Naive thymus-derived CD4-positive, alpha-beta T cell (primary cell): ENCODE measurements around the gene NHS. TPM values are rescaled to one million over a fixed set of nuclear protein-coding genes. Genes with fewer than 3 reads are reported as not detected.

Source experiments
- ATAC-seq: fragments of 150-1000 bp; cut with Tn5 transposase; 2 replicates; pipeline ENCODE4 v1.10.0; 2021; ENCODE audit warnings: mild to moderate bottlenecking, moderate library complexity
- CTCF ChIA-PET: fragments of 350-600 bp; sonication (Branson Sonifier 250); formaldehyde crosslinking; loops from one replicate; lab custom pipeline; 2021; ENCODE audit warnings: antibody characterized with exemption; lab: Charles Lee
- POLR2A ChIA-PET: fragments of 350-600 bp; sonication (Branson Sonifier 250); formaldehyde crosslinking; loops from one replicate; lab custom pipeline; 2021; ENCODE audit warnings: antibody characterized with exemption, inconsistent platforms; lab: Charles Lee
- DNase-seq, 9 donors: peaks; one replicate each; pipeline versions ENCODE4 v3.0.0 to v3.0.0-alpha.2; 2020 to 2022; ENCODE audit warnings: mixed read lengths in 1 of 9
- H3K27ac ChIP-seq: one replicate; pipeline ENCODE4 v1.7.0; 2013; ENCODE audit warnings: mild to moderate bottlenecking, low read depth, low read length, moderate library complexity
- H3K27me3 ChIP-seq, 2 donors: one replicate each; pipeline ENCODE4 v1.7.0; 2013; ENCODE audit warnings: low read length in 2 of 2, mild to moderate bottlenecking in 2 of 2, moderate library complexity in 2 of 2; ENCODE audit not compliant: control insufficient read depth in 2 of 2, insufficient read depth in 2 of 2
- H3K36me3 ChIP-seq, 3 experiments: 1 replicate in 2 of 3; 2 replicates in 1 of 3; pipeline ENCODE4 v1.7.0; 2013; ENCODE audit warnings: low read length in 3 of 3, mild to moderate bottlenecking in 3 of 3, moderate library complexity in 1 of 3; ENCODE audit not compliant: insufficient read depth in 3 of 3, control insufficient read depth in 2 of 3
- H3K4me1 ChIP-seq, 2 donors: one replicate each; pipeline ENCODE4 v1.7.0; 2013; ENCODE audit warnings: low read length in 2 of 2, mild to moderate bottlenecking in 2 of 2, moderate library complexity in 1 of 2; ENCODE audit not compliant: control insufficient read depth in 2 of 2, insufficient read depth in 2 of 2
- H3K4me3 ChIP-seq: 2 replicates; pipeline ENCODE4 v1.7.0; 2013; ENCODE audit warnings: mild to moderate bottlenecking, low read length
- H3K9me3 ChIP-seq, 3 experiments: 1 replicate in 2 of 3; 2 replicates in 1 of 3; pipeline ENCODE4 v1.7.0; 2013; ENCODE audit warnings: low read length in 3 of 3; ENCODE audit not compliant: control insufficient read depth in 2 of 3
- H3K27ac Mint-ChIP-seq, 9 donors: one replicate each; pipeline ENCODE4 v1.8.0; 2020 to 2022; ENCODE audit warnings: mixed read lengths in 9 of 9, mild to moderate bottlenecking in 8 of 9, moderate library complexity in 5 of 9, inconsistent platforms in 2 of 9
- H3K27me3 Mint-ChIP-seq, 5 donors: one replicate each; pipeline ENCODE4 v1.8.0; 2021 to 2022; ENCODE audit warnings: mixed read lengths in 5 of 5, mild to moderate bottlenecking in 1 of 5
- H3K36me3 Mint-ChIP-seq, 5 donors: one replicate each; pipeline ENCODE4 v1.8.0; 2020 to 2022; ENCODE audit warnings: mixed read lengths in 5 of 5, mild to moderate bottlenecking in 3 of 5, inconsistent platforms in 1 of 5
- H3K4me1 Mint-ChIP-seq, 7 donors: one replicate each; pipeline ENCODE4 v1.8.0; 2020 to 2022; ENCODE audit warnings: mixed read lengths in 7 of 7, mild to moderate bottlenecking in 3 of 7, inconsistent platforms in 1 of 7
- H3K4me3 Mint-ChIP-seq, 10 donors: one replicate each; pipeline ENCODE4 v1.8.0; 2020 to 2022; ENCODE audit warnings: mild to moderate bottlenecking in 10 of 10, mixed read lengths in 10 of 10, moderate library complexity in 6 of 10, inconsistent platforms in 2 of 10
- H3K9me3 Mint-ChIP-seq, 11 donors: one replicate each; pipeline ENCODE4 v1.8.0; 2020 to 2022; ENCODE audit warnings: mixed read lengths in 11 of 11, mild to moderate bottlenecking in 4 of 11, inconsistent platforms in 1 of 11, moderate library complexity in 1 of 11
- intact Hi-C, 2 donors: fragments of 100-400 bp; cut with micrococcal nuclease; formaldehyde crosslinking; loops; one replicate each; pipeline ENCODE4 v1.15.1; 2023
- polyA plus RNA-seq, 2 donors: library from polyadenylated mRNA; unstranded; fragments of 300-500 nt; fragmentation: Illumina TruSeq; gene quantifications; one replicate each; pipeline ENCODE4 v1.2.3, GENCODE V29; 2021
- total RNA-seq, 6 experiments: library from RNA in 5 of 6; stranded (reverse) in 5 of 6; gene quantifications; 1 replicate in 5 of 6; 2 replicates in 1 of 6; pipeline ENCODE4 v1.2.3 and lab custom pipeline; 2021 to 2026

Gene NHS
- total and polyA plus RNA-seq, 7 experiments from 2014 or later: 0.02 to 2.6 (median 0.32) TPM; not detected in 1

- Histone ChIP-seq H3K4me1 (no peaks in the 10 kb centered on the region), H3K36me3 (no peaks in the 10 kb centered on the region), H3K4me3 (no peak overlapping the region), H3K9me3 (no peaks in the 10 kb centered on the region), H3K27me3 (no peaks in the 10 kb centered on the region), H3K27ac (no peak overlapping the region)
- DNase-seq (no peak), ATAC-seq (no peak)
- peaks cover 0 to 1% (median 0%) of the 10 kb centered on the region in 11 donors for H3K9me3 Mint-ChIP-seq
- POLR2A ChIA-PET: no interaction called here
- H3K27me3 Mint-ChIP-seq: peaks cover 0 to 11% (median 6%) of the 10 kb centered on the region in 5 donors
- intact Hi-C loops: no loop called here
- CTCF ChIA-PET: no interaction called here
- H3K4me1 Mint-ChIP-seq: peaks cover 0 to 14% (median 0%) of the 10 kb centered on the region in 7 donors
- H3K4me3 Mint-ChIP-seq: no peak overlapping the region
- peaks cover 0 to 2% (median 0%) of the 10 kb centered on the region in 5 donors for H3K36me3 Mint-ChIP-seq
- no peak overlapping the region for H3K27ac Mint-ChIP-seq
Measured at GRCh38 chrX:17596546-17597205, 221.7 kb downstream of the NHS start.

DNA sequence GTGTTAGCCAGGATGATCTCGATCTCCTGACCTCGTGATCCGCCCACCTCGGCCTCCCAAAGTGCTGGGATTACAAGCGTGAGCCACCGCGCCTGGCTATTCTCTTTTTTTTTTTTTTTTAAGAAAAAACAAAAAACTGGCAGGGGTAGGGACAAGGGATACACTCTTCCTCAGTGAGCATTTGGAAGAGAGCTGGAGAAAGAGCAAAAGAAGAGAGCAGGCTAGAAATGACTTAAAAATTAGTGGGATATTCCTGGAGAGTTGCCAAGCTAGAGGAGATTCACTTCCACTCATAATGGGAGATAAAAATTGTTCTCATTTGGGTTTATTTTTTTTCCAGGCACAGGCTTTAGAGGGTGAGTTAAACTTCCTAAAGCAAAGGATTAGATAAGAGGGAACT is 222.3 kb downstream of the NHS start:
- ATAC-seq (no peak), DNase-seq (no peak)
- no peak overlapping the region for H3K4me3 ChIP-seq
- intact Hi-C loops: no loop called here
- Mint-ChIP-seq H3K27me3 (peaks cover 0 to 16% (median 6%) of the 10 kb centered on the region in 5 donors), H3K36me3 (peaks cover 0 to 2% (median 0%) of the 10 kb centered on the region in 5 donors), H3K4me1 (peaks cover 0 to 8% (median 0%) of the 10 kb centered on the region in 7 donors), H3K4me3 (no peak overlapping the region), H3K9me3 (peaks cover 0 to 1% (median 0%) of the 10 kb centered on the region in 11 donors), H3K27ac (no peak overlapping the region)
- ChIA-PET POLR2A (no interaction called here), CTCF (no interaction called here)
- no peaks in the 10 kb centered on the region for H3K9me3 ChIP-seq
- no peak overlapping the region for H3K27ac ChIP-seq
- no peaks in the 10 kb centered on the region for H3K36me3 ChIP-seq
- H3K27me3 ChIP-seq: no peaks in the 10 kb centered on the region
- no peaks in the 10 kb centered on the region for H3K4me1 ChIP-seq

DNA sequence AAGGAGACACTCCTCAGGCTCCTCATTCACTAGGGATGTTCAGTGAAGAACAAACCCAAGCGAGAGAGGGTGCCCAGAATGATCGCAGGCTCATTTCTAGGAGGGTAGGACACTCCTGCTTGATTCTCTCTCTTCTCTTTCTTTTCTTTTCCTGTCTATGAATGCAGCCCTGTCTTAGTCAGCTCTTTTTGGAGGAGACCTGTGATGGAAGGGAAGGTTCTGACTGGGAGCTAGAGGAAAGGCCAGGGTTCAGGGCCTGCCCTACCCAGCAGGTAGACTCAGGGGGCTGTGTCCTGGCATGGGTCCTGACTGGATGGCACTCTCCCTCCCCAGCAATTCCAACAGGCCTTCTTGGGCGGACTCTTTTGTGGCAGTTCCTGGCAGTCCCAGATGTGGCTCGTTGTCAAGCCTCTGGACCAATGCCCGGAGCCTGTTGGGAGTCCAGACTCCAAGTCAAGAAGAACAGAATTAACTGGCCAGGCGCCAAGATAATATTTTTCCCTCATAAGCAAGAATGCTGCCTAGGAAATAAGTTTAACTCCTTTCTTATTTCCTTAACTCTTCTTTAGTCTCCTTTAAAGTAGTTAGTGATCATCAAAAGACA is 222.9 kb downstream of the NHS start:
- no peak overlapping the region for H3K4me3 ChIP-seq
- Mint-ChIP-seq H3K4me3 (no peak overlapping the region), H3K9me3 (no peaks in the 10 kb centered on the region), H3K27ac (no peak overlapping the region), H3K27me3 (peaks cover 0 to 17% (median 6%) of the 10 kb centered on the region in 5 donors), H3K4me1 (peaks cover 0 to 8% (median 0%) of the 10 kb centered on the region in 7 donors), H3K36me3 (peaks cover 0 to 2% (median 0%) of the 10 kb centered on the region in 5 donors)
- intact Hi-C loops: no loop called here
- H3K4me1 ChIP-seq: no peaks in the 10 kb centered on the region
- CTCF ChIA-PET: no interaction called here
- POLR2A ChIA-PET: no interaction called here
- H3K9me3 ChIP-seq: no peaks in the 10 kb centered on the region
- ATAC-seq (no peak), DNase-seq (no peak)
- no peaks in the 10 kb centered on the region for H3K36me3 ChIP-seq
- no peak overlapping the region for H3K27ac ChIP-seq
- H3K27me3 ChIP-seq: no peaks in the 10 kb centered on the region

DNA sequence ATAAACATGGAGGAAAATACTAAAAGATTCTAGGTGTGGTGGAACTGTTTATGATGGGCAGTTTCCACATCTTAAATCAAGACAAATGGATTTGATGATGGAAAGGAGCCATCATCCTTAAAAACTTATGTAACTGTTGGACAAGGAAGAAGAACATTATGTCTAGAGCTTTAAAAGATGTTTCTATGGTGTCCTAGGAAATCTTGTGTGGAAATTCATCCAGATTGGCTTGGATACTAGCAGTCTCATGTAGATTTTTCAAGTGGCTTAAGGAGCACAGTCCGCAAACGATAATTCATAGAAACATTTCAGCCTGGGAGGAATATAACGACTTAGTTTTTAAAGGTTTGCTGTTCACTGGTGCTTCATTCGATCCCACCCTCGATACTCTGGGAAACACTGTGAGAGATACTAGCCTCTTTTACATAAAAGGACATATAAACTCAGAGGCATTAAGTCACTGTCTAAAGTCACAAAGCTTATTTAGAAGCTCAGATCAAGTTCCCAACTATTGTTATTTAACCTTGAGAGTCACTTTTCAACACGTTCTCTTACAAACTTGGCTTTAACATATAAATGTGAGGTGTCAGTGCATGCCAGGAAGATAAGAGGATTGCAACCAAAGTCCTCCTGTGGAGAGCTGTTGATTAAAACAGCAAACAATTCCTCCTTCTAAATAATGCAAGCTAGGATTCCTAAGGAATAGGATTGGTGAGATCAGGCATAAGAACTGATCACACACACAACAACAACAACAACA is 226.6 kb downstream of the NHS start:
- no peaks in the 10 kb centered on the region for H3K4me1 Mint-ChIP-seq
- no peak overlapping the region for H3K4me3 ChIP-seq
- ChIA-PET CTCF (no interaction called here), POLR2A (no interaction called here)
- no peak for ATAC-seq
- H3K27ac ChIP-seq: no peak overlapping the region
- no peaks in the 10 kb centered on the region for H3K36me3 Mint-ChIP-seq
- H3K4me1 ChIP-seq: no peaks in the 10 kb centered on the region
- DNase-seq: no peak
- no peak overlapping the region for H3K27ac Mint-ChIP-seq
- H3K9me3 Mint-ChIP-seq: no peaks in the 10 kb centered on the region
- no peaks in the 10 kb centered on the region for H3K27me3 ChIP-seq
- H3K4me3 Mint-ChIP-seq: no peak overlapping the region
- H3K9me3 ChIP-seq: no peaks in the 10 kb centered on the region
- H3K36me3 ChIP-seq: no peaks in the 10 kb centered on the region
- intact Hi-C loops: no loop called here
- H3K27me3 Mint-ChIP-seq: peaks cover 0 to 17% (median 6%) of the 10 kb centered on the region in 5 donors

DNA sequence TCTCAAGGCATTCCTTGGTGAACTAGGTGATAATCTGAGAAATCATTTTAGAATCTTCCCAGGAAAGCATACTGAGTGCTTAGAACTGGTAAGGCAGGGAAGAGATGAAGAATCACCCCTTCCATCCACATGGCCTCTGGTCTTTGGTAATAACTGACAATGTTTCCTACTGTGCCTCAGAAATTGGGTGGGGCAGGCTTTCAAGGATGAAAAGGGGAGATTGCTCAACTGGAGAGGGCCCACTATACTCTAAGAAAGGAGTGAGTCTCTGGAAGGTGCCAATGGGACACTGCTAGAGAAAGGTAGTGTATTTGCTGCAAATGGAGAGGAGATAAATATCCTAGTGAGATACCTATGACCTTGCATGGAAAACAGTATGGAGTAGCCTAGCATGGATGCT is 227.2 kb downstream of the NHS start:
- ChIA-PET CTCF (no interaction called here), POLR2A (no interaction called here)
- Mint-ChIP-seq H3K9me3 (no peaks in the 10 kb centered on the region), H3K4me1 (no peaks in the 10 kb centered on the region), H3K36me3 (no peaks in the 10 kb centered on the region), H3K27me3 (peaks cover 0 to 17% (median 6%) of the 10 kb centered on the region in 5 donors), H3K4me3 (no peak overlapping the region), H3K27ac (no peak overlapping the region)
- Histone ChIP-seq H3K9me3 (no peaks in the 10 kb centered on the region), H3K4me3 (no peak overlapping the region), H3K4me1 (no peaks in the 10 kb centered on the region), H3K27me3 (no peaks in the 10 kb centered on the region), H3K36me3 (no peaks in the 10 kb centered on the region), H3K27ac (no peak overlapping the region)
- intact Hi-C loops: no loop called here
- DNase-seq (no peak), ATAC-seq (no peak)

- Histone ChIP-seq H3K36me3 (no peaks in the 10 kb centered on the region), H3K4me1 (no peaks in the 10 kb centered on the region), H3K4me3 (no peak overlapping the region), H3K9me3 (no peaks in the 10 kb centered on the region), H3K27me3 (no peaks in the 10 kb centered on the region), H3K27ac (no peak overlapping the region)
- Mint-ChIP-seq H3K9me3 (no peaks in the 10 kb centered on the region), H3K4me3 (no peak overlapping the region), H3K36me3 (no peaks in the 10 kb centered on the region), H3K27ac (no peak overlapping the region), H3K4me1 (no peaks in the 10 kb centered on the region), H3K27me3 (peaks cover 0 to 17% (median 6%) of the 10 kb centered on the region in 5 donors)
- no peak for DNase-seq
- POLR2A ChIA-PET: no interaction called here
- CTCF ChIA-PET: no interaction called here
- intact Hi-C loops: no loop called here
- ATAC-seq: no peak
Measured at GRCh38 chrX:17603196-17603595, 228.2 kb downstream of the NHS start.
